H9 (cell line): ENCODE measurements around the gene ZNF260. TPM values are rescaled to one million over a fixed set of nuclear protein-coding genes. Genes with fewer than 3 reads are reported as not detected.
A peak's percentile ranks its signal among the peaks of the same experiment; 100 is the strongest.

Source experiments
- DNase-seq: peaks from one replicate; pipeline ENCODE4 v3.0.0-alpha.2; 2017
- H2AFZ ChIP-seq: one replicate; pipeline ENCODE4 v1.6.1; 2013; ENCODE audit warnings: mild to moderate bottlenecking, low read length, control low read depth, moderate library complexity
- H2AK5ac ChIP-seq: 2 replicates; pipeline ENCODE4 v1.6.1; 2013; ENCODE audit warnings: low read length, control low read depth, mixed read lengths; ENCODE audit not compliant: insufficient read length
- H2BK120ac ChIP-seq: one replicate; pipeline ENCODE4 v1.6.1; 2013; ENCODE audit warnings: low read depth, mild to moderate bottlenecking, low read length, control low read depth, inconsistent platforms; ENCODE audit not compliant: poor library complexity, severe bottlenecking
- H2BK12ac ChIP-seq: 2 replicates; pipeline ENCODE4 v1.6.1; 2013; ENCODE audit warnings: low read length, control low read depth, mixed read lengths, low read depth; ENCODE audit not compliant: insufficient read length
- H2BK15ac ChIP-seq: 2 replicates; pipeline ENCODE4 v1.6.1; 2013; ENCODE audit warnings: low read depth, low read length, control low read depth
- H2BK20ac ChIP-seq: one replicate; pipeline ENCODE4 v1.6.1; 2013; ENCODE audit warnings: low read depth, mild to moderate bottlenecking, low read length, control low read depth, inconsistent platforms; ENCODE audit not compliant: poor library complexity, severe bottlenecking
- H2BK5ac ChIP-seq: 2 replicates; pipeline ENCODE4 v1.6.1; 2013; ENCODE audit warnings: low read length, control low read depth, mixed read lengths; ENCODE audit not compliant: insufficient read length
- H3K14ac ChIP-seq: 2 replicates; pipeline ENCODE4 v1.6.1; 2013; ENCODE audit warnings: low read length, control low read depth; ENCODE audit not compliant: insufficient read depth
- H3K18ac ChIP-seq: 2 replicates; pipeline ENCODE4 v1.6.1; 2013; ENCODE audit warnings: low read depth, mild to moderate bottlenecking, mixed read lengths, low read length, control low read depth; ENCODE audit not compliant: insufficient read length
- H3K23ac ChIP-seq: 2 replicates; pipeline ENCODE4 v1.6.1; 2013; ENCODE audit warnings: low read length, control low read depth, mixed read lengths, low read depth; ENCODE audit not compliant: insufficient read length
- H3K23me2 ChIP-seq: 2 replicates; pipeline ENCODE4 v1.6.1; 2013; ENCODE audit warnings: low read depth, mild to moderate bottlenecking, mixed read lengths, low read length, control low read depth; ENCODE audit not compliant: insufficient read length, poor library complexity, severe bottlenecking
- H3K27ac ChIP-seq: 2 replicates; pipeline ENCODE4 v1.5.1; 2013; ENCODE audit warnings: low read length, control low read depth, mixed read lengths, low read depth; ENCODE audit not compliant: insufficient read length
- H3K27me3 ChIP-seq: 2 replicates; pipeline ENCODE4 v1.6.1; 2013; ENCODE audit warnings: low read length, control low read depth, inconsistent platforms; ENCODE audit not compliant: insufficient read depth
- H3K4ac ChIP-seq: 2 replicates; pipeline ENCODE4 v1.6.1; 2013; ENCODE audit warnings: low read depth, mild to moderate bottlenecking, control low read depth, inconsistent platforms, low read length, moderate library complexity
- H3K4me1 ChIP-seq: 2 replicates; pipeline ENCODE4 v1.6.1; 2013; ENCODE audit warnings: low read length, control low read depth, inconsistent platforms; ENCODE audit not compliant: insufficient read depth
- H3K4me2 ChIP-seq: 2 replicates; pipeline ENCODE4 v1.6.1; 2013; ENCODE audit warnings: low read length, control low read depth, mixed read lengths; ENCODE audit not compliant: insufficient read length, insufficient read depth
- H3K56ac ChIP-seq: 2 replicates; pipeline ENCODE4 v1.6.1; 2013; ENCODE audit warnings: low read depth, mild to moderate bottlenecking, mixed read lengths, low read length, control low read depth; ENCODE audit not compliant: insufficient read length
- H3K79me1 ChIP-seq: 2 replicates; pipeline ENCODE4 v1.6.1; 2013; ENCODE audit warnings: low read depth, mild to moderate bottlenecking, moderate library complexity, low read length, control low read depth, inconsistent platforms; ENCODE audit not compliant: insufficient read depth, poor library complexity, severe bottlenecking
- H3K79me2 ChIP-seq: 2 replicates; pipeline ENCODE4 v1.6.1; 2013; ENCODE audit warnings: low read length, control low read depth, inconsistent platforms; ENCODE audit not compliant: insufficient read depth
- H3K9ac ChIP-seq: 2 replicates; pipeline ENCODE4 v1.6.1; 2013; ENCODE audit warnings: low read length, control low read depth, mixed read lengths; ENCODE audit not compliant: insufficient read length; ENCODE audit errors: extremely low read depth
- H3K9me3 ChIP-seq: one replicate; pipeline ENCODE4 v1.6.1; 2013; ENCODE audit warnings: low read depth, low read length, inconsistent platforms; ENCODE audit not compliant: control insufficient read depth
- H3T11ph ChIP-seq: one replicate; pipeline ENCODE4 v1.6.1; 2013; ENCODE audit warnings: mild to moderate bottlenecking, low read length, control low read depth, inconsistent platforms
- H4K20me1 ChIP-seq: one replicate; pipeline ENCODE4 v1.6.1; 2013; ENCODE audit not compliant: control insufficient read depth, insufficient read length, insufficient read depth
- H4K5ac ChIP-seq: 2 replicates; pipeline ENCODE4 v1.6.1; 2013; ENCODE audit warnings: low read depth, mild to moderate bottlenecking, mixed read lengths, low read length, control low read depth; ENCODE audit not compliant: insufficient read length
- H4K8ac ChIP-seq: replicated peaks from 2 replicates; pipeline ENCODE4 v1.6.1; 2013; ENCODE audit warnings: low read length, control low read depth, mixed read lengths, low read depth; ENCODE audit not compliant: insufficient read length
- H4K91ac ChIP-seq: 2 replicates; pipeline ENCODE4 v1.6.1; 2013; ENCODE audit warnings: low read depth, mild to moderate bottlenecking, moderate library complexity, mixed read lengths, low read length, control low read depth; ENCODE audit not compliant: insufficient read length
- H3K27ac Mint-ChIP-seq, 3 experiments: 2 replicates in 2 of 3; 3 replicates in 1 of 3; pipeline ENCODE4 v1.8.0; 2020 to 2021; ENCODE audit warnings: mixed read lengths in 3 of 3, mild to moderate bottlenecking in 1 of 3, moderate library complexity in 1 of 3
- H3K27me3 Mint-ChIP-seq: 2 replicates; pipeline ENCODE4 v1.8.0; 2021; ENCODE audit warnings: low read depth, mild to moderate bottlenecking, moderate library complexity, mixed read lengths
- H3K36me3 Mint-ChIP-seq, 3 experiments: 2 replicates in 2 of 3; 3 replicates in 1 of 3; pipeline ENCODE4 v1.8.0; 2020 to 2021; ENCODE audit warnings: low read depth in 3 of 3, mixed read lengths in 3 of 3; ENCODE audit not compliant: insufficient read depth in 1 of 3
- H3K4me1 Mint-ChIP-seq, 2 experiments: 2 replicates each; pipeline ENCODE4 v1.8.0; 2020; ENCODE audit warnings: mixed read lengths in 2 of 2
- H3K4me3 Mint-ChIP-seq, 2 experiments: 2 replicates in 1 of 2; 3 replicates in 1 of 2; pipeline ENCODE4 v1.8.0; 2020 to 2021; ENCODE audit warnings: mild to moderate bottlenecking in 2 of 2, mixed read lengths in 2 of 2, moderate library complexity in 1 of 2
- H3K9me3 Mint-ChIP-seq, 2 experiments: 2 replicates in 1 of 2; 3 replicates in 1 of 2; pipeline ENCODE4 v1.8.0; 2020; ENCODE audit warnings: mild to moderate bottlenecking in 2 of 2, mixed read lengths in 2 of 2, moderate library complexity in 1 of 2
- WGBS: extraction: QIAGEN DNeasy Blood & Tissue Kit; methylation state at CpG from one replicate; pipeline ENCODE4 v1.1.7; 2013; ENCODE audit warnings: missing lambda C conversion rate, low lambda C conversion rate, mixed read lengths; ENCODE audit not compliant: insufficient read length; ENCODE audit errors: extremely low coverage; 5-methylcytosine and 5-hydroxymethylcytosine counted together
- total RNA-seq: library from RNA; stranded (reverse); gene quantifications from 2 replicates; pipeline ENCODE4 v1.2.1, GENCODE V29; 2021
- TF ChIP-seq, protein P1 (sequence below): fragments of 200-600 bp; sonication (generic); conservative IDR thresholded peaks from 3 replicates; pipeline ENCODE4 v1.8.0; 2021; ENCODE audit warnings: antibody characterized with exemption, mild to moderate bottlenecking

Gene ZNF260
- total RNA-seq, 1 experiment from 2014 or later: 22.5 TPM

DNA sequence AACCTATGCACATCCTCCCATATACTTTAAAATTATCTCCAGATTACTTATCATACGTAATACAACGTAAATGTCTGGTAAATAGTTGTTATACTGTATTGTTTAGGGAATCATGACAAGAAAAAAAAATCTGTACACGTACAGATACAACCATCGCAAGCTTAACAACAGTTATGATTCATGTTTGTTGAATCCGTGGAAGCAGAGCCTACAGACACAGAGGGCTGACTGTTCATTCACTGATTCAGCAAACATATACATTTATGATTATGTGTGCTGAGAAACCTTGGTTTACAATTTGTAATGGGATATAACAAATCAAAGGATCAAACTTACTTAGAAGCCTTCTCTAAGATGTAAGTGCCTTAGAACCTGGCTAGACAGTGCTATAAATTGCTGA lies 1.5 kb downstream of the ZNF260 start:
- H3K4me3 Mint-ChIP-seq: peak overlapping the region; percentile 99 to 100
- Histone ChIP-seq H3K9ac (no peak overlapping the region), H3K27ac (no peak overlapping the region), H2AFZ (no peak overlapping the region), H4K8ac (no peak overlapping the region), H4K20me1 (no peaks in the 10 kb centered on the region), H3K56ac (no peak overlapping the region), H3T11ph (no peak overlapping the region), H2AK5ac (no peak overlapping the region), H3K4me2 (peak overlapping the region; percentile 94), H2BK15ac (no peak overlapping the region), H4K91ac (no peak overlapping the region), H2BK12ac (no peak overlapping the region), H2BK5ac (no peak overlapping the region), H3K14ac (no peak overlapping the region), H3K79me1 (no peaks in the 10 kb centered on the region), H2BK20ac (no peak overlapping the region), H3K23ac (no peak overlapping the region), H3K9me3 (peaks cover 5% of the 10 kb centered on the region), H3K4me1 (0 out of 2 replicates have a peak, but pooled peaks cover 3% of the 10 kb centered on the region), H4K5ac (no peak overlapping the region), H3K79me2 (peaks cover 10% of the 10 kb centered on the region), H2BK120ac (no peak overlapping the region), H3K23me2 (peaks cover 7% of the 10 kb centered on the region), H3K18ac (no peak overlapping the region), H3K27me3 (no peaks in the 10 kb centered on the region), H3K4ac (no peak overlapping the region)
- no peak overlapping the region for H3K27ac Mint-ChIP-seq
- peaks cover 38 to 62% (median 46%) of the 10 kb centered on the region in 3 experiments for H3K36me3 Mint-ChIP-seq
- peaks cover 14% of the 10 kb centered on the region in 2 experiments for H3K4me1 Mint-ChIP-seq
- no CpG with 5 or more reads among the region's 5 CpGs for WGBS
- peaks cover 17 to 55% of the 10 kb centered on the region in 2 experiments for H3K9me3 Mint-ChIP-seq
- no peak for DNase-seq
- no peaks in the 10 kb centered on the region for H3K27me3 Mint-ChIP-seq
- TF ChIP-seq, protein P1, sequence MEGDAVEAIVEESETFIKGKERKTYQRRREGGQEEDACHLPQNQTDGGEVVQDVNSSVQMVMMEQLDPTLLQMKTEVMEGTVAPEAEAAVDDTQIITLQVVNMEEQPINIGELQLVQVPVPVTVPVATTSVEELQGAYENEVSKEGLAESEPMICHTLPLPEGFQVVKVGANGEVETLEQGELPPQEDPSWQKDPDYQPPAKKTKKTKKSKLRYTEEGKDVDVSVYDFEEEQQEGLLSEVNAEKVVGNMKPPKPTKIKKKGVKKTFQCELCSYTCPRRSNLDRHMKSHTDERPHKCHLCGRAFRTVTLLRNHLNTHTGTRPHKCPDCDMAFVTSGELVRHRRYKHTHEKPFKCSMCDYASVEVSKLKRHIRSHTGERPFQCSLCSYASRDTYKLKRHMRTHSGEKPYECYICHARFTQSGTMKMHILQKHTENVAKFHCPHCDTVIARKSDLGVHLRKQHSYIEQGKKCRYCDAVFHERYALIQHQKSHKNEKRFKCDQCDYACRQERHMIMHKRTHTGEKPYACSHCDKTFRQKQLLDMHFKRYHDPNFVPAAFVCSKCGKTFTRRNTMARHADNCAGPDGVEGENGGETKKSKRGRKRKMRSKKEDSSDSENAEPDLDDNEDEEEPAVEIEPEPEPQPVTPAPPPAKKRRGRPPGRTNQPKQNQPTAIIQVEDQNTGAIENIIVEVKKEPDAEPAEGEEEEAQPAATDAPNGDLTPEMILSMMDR: no peak
